Fibroblast of skin of right biceps (primary cell): Measurements from ENCODE around the gene APOM.

ENCODE experiments used
- DNase-seq: peaks from one replicate; pipeline ENCODE4 v3.0.0-alpha.2; 2013

APOM gene

DNA sequence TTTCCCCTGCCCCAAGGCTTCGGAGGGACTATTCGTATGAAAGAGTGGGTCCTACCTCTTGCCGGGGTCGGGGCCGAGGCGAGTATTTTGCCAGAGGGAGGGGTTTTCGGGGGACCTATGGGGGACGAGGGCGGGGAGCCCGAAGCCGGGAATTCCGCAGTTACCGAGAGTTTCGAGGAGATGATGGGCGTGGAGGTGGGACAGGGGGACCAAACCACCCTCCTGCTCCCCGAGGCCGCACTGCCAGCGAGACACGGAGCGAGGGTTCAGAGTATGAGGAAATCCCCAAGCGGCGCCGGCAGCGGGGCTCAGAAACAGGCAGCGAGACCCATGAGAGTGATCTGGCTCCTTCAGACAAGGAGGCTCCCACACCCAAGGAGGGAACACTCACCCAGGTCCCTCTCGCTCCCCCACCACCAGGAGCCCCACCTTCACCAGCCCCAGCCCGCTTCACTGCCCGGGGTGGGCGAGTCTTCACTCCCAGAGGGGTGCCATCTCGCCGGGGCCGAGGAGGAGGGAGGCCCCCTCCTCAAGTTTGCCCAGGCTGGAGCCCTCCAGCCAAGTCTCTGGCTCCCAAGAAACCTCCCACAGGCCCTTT lies 23.9 kb upstream of the APOM start:
- no peak for DNase-seq

DNA sequence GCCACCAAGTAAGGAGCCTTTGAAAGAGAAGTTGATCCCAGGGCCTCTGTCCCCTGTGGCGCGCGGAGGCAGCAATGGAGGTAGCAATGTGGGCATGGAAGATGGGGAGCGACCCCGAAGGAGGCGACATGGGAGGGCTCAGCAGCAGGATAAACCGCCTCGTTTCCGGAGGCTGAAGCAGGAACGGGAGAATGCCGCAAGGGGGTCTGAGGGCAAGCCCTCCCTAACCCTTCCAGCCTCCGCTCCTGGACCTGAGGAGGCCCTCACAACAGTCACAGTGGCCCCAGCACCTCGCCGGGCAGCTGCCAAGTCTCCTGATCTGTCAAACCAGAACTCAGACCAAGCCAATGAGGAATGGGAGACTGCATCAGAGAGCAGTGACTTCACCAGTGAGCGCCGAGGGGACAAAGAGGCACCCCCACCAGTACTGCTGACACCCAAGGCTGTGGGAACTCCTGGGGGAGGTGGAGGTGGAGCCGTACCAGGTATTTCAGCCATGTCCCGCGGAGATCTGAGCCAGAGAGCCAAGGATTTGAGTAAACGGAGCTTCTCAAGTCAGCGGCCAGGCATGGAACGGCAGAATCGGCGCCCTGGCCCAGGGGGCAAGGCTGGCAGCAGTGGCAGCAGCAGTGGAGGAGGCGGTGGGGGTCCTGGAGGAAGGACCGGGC lies 23.3 kb upstream of the APOM start:
- DNase-seq: no peak

DNA sequence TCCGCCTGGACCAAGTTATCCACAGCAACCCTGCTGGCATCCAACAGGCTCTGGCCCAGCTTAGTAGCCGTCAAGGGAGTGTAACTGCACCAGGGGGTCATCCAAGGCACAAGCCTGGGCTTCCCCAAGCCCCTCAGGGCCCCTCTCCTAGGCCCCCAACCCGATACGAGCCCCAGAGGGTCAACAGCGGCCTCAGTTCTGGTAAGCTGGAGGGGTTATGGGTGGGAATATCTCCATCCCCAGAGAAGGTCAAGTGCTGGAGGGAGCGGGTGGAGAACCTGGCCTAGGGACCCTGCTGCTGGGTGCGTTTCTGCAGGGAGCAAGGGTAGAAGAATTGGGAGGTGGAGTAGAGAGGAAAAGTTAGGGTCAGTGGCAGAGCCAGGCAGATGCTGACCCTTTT lies 22.2 kb upstream of the APOM start:
- DNase-seq: no peak

DNA sequence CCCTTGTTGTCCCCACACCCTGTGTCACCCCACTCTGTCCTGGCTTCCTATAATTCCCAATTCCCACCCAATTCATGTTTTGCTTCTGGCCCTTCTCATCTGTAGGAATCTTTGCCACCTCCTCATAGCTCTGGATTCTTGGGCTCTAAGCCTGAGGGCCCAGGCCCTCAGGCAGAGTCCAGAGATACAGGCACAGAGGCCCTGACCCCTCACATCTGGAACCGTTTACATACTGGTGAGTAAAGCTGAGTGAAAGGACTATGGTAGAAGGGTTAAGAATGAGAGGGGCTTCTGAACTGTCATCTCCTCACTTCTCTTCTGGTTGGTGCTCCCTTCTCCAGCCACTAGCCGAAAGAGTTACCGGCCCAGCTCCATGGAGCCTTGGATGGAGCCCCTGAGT lies 21.6 kb upstream of the APOM start:
- no peak for DNase-seq

DNA sequence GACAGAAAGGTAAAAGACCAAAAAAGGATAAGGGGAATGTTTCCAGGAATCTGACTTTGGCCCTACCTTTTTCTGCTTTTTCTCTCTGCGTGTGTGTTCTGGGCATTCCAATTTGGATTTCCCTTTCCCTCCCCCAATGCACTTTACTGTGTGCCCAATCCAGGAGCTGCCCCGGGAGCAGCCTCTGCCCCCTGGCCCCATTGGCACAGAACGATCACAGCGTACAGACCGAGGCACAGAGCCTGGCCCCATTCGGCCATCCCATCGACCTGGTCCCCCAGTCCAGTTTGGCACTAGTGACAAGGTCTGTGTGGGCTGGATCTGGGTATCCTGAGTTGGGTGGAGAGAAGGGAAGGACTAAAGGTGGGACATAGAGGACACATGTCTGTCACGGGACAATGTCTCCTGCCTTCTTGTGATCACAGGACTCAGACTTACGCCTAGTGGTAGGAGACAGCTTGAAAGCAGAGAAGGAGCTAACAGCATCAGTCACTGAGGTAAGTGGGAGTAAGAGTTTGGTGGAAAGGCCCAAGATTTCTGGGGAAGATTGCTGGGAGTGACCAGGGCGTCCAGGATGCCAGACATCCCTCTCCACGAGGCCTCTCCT lies 20.6 kb upstream of the APOM start:
- no peak for DNase-seq

DNA sequence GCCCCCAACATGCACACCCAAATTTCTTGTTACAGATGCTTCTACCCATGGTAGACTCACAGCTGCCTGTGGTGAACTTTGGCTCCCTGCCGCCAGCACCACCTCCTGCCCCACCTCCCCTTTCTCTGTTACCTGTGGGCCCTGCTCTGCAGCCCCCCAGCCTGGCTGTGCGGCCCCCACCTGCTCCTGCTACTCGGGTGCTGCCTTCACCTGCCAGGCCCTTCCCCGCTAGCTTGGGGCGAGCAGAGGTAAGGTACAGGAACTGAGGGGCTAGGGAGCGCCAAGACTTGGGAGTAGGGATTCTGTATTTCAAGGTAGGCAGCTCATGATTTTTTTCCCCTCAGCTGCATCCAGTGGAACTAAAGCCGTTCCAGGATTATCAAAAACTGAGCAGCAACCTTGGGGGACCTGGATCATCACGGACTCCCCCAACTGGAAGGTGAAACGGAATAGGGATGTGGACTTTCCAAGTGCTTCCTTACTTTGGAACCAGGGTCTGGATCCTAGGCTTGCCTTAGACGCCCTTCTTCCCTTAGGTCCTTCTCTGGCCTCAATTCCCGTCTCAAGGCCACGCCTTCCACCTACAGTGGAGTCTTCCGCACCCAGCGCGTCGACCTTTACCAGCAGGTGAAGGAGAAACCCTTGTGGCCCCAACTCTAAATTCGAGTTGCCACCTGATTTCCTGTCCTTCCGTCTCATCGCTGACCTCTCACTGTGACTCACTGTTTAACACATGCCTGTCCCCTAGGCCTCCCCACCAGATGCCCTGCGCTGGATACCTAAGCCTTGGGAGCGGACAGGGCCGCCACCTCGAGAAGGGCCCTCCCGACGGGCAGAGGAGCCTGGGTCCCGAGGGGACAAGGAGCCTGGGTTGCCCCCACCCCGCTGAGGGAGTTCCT lies 18.7 kb upstream of the APOM start:
- DNase-seq: no peak

DNA sequence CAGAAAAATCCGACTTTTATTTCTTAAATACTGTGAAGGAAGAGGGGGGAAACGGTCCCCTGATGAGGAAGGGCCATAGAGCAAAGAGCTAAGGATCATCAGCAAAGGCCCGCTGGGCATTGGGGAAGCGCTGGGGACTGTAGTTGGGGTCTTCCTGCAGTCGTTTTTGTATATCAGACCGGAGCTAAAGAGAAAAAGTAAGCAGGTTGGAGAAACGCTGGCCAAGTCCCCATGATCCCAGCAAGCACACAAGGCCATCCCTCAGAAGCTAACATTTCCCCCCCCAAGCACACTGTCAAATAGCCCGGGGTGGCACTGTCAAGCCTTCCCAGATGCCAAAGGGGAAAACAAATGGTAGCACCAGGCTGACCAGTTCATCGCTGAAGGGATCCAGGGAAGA lies 16.7 kb upstream of the APOM start:
- DNase-seq: no peak

DNA sequence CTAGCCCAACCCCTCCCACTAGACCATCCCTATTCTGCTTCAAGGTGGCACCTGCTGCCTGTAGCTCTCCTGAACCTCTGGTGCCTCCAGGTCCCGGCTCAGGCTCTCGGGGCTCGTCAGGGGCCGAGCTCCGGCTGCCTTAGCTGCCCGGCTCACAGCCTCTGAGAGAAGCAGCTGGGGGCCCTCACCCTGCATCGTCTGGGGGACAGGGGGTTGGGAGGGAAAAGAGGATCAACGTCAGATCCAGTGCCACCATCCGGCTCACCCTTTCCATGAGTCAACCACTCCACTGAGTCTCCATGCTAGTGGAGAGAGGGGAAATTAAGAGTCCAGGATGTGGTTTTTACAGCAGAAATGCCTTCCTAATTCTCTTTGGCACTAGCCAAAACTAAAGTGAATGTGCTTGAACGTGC lies 16.2 kb upstream of the APOM start:
- peak; percentile 71 for DNase-seq

DNA sequence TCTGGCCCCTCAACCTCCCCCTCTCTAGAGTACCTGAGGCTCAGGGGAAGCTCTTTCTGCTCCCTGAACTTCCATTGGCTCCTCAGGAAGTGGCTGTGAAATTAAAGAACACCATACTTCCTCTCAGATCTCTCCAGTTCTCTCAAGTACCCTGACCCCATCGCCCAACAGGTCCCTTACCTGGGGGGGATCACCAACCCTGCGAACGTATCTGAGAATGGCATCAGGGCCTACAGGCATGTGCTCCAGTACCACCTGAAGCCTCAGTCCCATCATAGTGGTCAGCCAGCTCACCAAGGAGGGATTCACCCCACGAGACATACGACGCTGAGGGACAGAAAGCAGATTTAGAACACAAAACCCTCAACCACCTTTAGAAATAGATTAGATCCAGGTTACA lies 15.1 kb upstream of the APOM start:
- no peak for DNase-seq

DNA sequence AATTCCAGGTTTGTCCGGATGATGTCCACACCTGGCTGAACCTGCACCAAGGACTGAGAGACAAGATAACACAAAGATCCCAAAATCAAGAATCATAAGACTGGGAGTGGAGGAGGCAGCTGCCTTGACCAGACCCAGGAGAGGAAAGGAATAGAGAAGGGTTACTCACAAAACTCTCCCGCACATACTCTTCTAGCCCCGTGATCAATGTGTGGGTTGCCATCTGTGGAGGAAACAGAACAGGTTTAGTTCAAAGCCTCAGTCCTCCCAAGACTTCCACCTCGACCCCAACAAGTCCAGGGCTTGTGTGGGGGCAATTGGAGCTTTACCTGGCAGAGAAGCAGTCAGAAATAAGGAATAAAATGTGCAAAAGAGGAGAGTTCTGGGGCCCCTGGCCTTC lies 14.3 kb upstream of the APOM start:
- DNase-seq: no peak

DNA sequence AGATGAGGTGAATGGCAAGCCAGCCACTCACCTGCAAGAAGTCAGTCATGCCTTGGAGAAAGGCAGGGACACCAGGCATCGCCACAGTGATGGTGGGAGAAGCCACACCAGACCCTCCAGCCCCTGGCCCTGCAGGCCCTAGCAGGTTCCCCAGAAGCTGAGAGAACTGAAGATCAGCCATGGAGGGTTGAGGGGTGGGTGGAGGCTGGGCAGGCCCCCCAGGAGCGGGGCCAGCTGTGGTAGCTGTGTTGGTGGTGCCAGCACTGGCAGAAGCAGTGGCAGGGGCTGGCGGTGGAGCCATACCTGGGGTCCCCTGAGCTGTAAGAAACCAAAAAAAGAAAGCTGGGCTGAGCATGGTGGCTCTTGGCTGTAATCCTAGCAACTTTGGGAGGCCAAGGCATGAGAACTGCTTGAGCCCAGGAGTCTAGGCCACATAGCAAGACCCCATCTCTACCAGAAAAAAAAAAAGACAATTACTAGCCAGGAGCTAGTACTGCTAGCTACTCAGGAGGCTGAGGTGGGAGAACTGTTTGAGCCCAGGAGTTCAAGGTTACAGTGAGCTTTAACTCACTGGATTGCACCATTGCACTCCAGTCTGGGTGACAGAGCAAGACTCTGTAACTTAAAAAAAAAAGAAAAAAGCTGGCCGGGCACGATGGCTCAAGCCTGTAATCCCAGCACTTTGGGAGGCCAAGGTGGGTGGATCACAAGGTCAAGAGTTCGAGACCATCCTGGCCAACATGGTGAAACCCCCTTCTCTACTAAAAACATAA lies 12.7 kb upstream of the APOM start:
- DNase-seq: no peak

DNA sequence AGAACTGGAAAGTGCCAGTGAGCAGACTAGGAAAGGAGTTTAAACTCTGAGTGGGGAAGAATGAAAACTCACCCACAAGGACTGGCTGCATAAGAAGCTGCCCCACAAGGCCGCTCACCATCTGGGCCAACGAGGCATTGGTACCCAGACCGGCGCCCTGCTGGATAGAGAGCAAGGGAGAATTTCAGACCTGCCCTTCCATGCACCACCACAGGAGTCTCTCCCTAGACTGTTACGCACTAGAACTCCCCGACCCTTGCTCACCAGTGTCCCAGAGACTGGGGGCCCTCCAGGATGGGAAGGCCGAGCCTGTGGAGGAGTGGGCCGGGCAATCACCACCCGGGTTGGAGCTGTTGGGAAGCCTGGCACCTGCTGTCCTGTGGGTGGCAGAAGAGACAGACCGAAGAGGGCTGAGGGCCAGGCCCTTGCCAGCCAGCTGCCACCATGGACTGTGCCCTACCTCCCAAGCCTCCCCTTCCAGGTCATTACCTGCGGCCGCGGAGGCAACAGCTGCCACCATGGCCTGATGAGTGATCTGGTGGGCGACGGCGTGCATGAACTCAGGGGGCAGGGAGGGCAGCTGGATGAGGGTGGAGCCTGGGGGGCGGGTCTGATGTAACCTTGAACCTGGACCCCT lies 11.8 kb upstream of the APOM start:
- no peak for DNase-seq

DNA sequence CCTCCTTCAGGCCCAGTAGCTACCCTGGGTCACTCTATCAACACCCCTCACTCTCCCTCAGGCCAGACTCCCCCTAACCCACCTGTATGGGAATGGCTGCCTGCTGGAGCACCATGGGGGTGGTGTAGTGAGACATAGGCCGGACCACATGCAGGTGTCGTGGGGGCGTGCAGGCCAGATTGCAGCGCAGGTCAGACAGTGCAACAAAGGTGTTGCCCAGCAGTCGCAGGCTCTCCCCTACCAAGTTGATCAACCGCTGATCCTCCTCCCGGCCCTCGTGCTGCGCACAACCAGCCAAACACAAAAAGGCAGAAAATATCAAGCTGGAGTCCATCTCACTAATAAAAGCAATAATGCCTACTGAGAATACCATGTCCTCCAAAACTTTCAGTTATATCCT lies 10.4 kb upstream of the APOM start:
- no peak for DNase-seq

DNA sequence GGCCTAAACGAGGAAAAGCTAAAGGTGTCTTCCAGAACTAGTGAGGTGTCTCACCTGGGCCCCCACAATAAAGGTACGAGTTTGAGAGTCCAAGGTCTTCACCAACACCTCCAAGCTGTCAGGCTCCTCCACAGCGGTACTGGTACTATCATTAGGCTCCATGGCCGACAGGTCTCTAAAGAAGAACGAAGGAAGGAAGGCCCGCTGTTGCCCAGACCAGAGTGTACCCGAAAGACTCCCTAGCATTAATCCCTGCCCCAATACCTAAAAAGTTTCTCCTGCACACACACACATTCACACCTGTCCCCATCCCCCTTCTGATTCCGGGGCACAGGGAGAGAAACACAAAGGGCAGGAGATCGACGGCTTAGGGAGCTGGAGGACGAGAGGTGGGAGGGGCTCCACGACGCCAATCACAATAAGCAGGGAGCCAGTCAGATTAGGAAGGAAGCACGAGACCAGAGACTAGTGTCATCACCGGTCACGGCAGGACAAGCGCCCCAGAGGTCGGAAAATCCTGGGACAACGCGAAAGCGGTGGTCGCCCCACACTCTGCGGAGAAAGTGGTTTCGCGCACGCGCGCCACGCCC lies 4.0 kb upstream of the APOM start:
- DNase-seq: peak; percentile 73

DNA sequence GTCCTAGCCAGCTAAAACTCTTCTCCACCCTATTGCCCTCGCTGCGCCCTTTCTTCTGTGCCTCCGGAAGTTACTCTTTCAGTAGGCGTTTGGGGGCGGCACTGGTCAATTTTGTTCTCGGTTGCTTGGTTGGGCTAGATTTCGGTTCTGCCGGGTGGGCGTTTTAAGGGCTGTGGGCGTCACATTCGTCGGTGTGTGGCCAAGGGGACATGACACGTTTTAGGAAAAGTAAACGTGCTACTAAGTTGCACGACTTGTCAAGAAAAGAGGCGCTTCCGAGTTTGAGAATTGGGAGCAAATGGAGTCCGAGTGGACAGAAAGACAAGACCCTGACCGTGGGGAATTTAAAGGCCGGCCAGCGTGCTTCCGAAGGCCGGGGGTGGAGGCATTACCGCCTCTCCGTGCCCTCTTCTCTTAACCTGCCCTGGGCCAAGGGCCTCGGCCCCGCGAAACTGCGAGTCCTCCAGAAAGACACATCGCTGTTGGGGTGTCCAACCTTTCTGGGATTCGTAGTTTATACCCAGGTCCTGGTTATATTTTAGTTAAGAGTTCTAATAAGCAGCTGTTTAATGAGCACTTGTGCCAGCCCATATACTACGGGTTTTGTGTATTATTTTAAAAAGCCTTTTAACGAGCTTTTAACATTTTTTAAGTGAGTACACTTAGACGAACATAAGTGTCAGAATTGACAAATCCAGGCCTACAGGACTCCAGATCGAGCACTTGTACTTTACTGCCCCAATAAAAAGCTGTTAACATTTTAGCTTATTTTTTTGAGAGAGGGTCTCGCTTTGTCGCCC lies 2.6 kb upstream of the APOM start:
- peak; percentile 94 for DNase-seq

DNA sequence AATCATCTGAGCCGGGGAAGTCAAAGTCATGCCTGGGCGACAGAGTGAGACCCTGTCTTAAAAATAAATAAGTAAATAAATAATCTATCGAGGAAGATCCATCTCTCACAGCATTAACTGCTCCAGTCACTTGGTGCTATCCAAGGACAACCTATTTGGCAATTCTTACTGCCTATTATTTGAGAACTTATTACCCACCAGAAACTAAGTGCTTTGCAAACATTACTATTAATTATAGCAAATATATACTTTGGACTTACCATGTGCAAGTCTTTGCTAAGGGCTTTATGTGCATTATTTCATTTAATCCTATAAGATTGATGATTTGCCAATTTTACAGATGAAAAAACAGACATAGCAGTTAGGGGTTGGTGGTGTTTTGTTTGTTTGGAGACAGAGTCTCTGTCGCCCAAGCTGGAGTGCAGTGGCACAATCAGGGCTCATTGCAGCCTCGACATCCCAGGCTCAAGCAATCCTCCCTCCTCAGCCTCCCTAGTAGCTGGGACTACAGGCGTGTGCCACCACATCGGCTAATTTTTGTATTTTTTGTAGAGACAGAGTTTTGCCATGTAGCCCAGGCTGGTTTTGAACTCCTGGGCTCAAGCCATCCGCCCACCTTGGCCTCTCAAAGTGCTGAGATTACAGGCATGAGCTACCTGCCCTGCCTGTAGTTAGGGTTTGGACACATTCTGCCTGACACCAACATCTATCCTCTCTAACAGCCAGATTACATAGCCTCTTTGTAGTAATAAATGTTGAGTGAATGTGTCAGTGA lies 933 bp upstream of the APOM start:
- DNase-seq: no peak

DNA sequence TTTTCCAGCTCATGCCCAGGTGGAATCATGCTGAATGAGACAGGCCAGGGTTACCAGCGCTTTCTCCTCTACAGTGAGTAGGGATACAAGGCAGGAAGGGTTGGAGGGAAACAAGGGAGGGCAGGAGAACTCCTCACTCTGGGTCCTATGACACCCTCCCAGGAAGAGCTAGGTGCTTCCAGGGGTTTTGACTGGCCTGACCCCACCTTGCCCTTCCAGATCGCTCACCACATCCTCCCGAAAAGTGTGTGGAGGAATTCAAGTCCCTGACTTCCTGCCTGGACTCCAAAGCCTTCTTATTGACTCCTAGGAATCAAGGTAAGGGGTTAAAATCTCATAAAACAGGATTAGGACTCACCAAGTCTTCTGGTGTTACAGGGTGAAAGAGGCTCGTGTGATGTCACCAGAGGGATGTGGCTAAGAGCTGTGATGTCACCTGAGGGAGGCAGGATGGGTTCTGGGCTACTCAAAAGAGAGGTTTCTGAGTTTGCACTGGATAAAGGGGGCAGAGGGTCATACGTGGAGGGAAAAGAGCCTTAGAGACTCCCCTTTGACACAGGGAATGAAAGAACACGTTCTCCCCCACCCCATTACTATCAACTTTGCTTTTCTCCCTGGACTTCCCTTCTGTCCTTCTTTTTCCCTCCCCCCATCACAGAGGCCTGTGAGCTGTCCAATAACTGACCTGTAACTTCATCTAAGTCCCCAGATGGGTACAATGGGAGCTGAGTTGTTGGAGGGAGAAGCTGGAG lies 1.9 kb downstream of the APOM start:
- DNase-seq: no peak

DNA sequence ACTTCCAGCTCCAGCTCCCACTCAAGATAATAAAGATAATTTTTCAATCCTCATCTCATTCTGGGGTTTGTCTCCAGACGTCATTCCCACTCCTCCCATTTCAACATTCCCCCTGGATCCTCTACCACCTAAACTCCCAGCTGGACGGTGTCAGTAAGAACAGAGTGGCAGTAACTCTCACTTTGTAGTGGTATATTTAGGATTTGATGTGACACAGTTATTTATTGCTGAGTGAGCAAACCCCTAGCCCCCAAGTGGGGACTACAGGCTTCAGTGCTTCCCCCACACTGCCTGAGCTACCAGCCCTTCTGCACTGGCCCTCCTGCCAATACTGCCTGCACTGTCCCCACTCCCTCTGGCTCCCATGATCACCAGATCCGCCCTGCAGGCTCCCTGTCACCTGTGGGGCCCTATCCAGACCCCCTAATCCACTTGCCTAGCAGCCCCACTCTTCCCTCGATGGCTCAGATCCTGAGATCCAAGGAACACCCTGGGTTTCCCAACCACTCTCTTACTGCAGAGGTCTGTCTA lies 2.5 kb downstream of the APOM start:
- DNase-seq: no peak

DNA sequence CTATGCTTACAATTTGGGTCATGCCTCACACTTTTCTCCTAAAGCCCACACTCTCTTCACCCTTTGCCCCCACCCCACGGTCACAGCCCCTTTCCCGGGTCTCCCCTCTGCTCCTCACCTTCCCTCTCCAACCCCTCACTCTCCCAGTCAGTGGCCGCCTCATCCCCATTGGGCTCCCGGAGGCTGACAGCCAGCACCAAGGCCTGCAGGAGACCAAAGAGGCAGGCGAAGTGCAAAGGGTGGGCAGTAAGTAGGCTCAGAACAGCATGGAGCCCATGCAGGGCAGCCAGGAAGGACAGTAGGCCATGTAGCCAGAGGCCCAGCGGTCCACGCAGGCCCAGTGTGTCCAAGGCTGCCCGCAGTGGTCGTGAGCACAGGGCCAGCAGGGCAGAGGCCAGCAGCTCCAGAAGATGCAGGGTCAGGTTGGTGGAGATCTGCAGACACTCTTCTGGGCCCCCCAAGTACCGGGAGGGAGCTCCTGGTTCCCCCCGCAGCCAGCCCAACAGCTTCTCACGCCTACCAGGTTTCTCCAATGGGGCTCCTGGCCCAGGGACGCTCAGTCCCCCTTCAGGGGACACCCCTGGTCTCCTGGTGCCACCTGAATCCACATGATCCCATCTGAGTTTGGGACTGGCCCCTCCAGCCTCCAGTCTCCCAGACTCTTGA lies 3.4 kb downstream of the APOM start:
- DNase-seq: no peak
